H7 (cell line): ENCODE data around the gene MAN1C1. TPM values are rescaled to one million over a fixed set of nuclear protein-coding genes. Genes with fewer than 3 reads are reported as not detected.
"Not testable (repeated sequence)": the region's sequence is repeated elsewhere in the genome, so short reads cannot be mapped to it uniquely, and the experiment has no call there.

Experiments used
- DNase-seq: peaks from one replicate; pipeline ENCODE4 v3.0.0; 2012
- H3K27me3 ChIP-seq: 2 replicates; pipeline ENCODE4 v1.6.0; 2011; ENCODE audit warnings: mild to moderate bottlenecking, low read length; ENCODE audit not compliant: control insufficient read depth, insufficient read depth
- H3K36me3 ChIP-seq: replicated peaks from 2 replicates; pipeline ENCODE4 v1.5.1; 2011; ENCODE audit warnings: low read length; ENCODE audit not compliant: control insufficient read depth, insufficient read depth
- H3K4me3 ChIP-seq: 2 replicates; pipeline ENCODE4 v1.5.1; 2011; ENCODE audit warnings: low read depth, mild to moderate bottlenecking, control low read depth, low read length, moderate library complexity; ENCODE audit not compliant: insufficient read depth
- total RNA-seq: library from RNA; depleted of rRNA; stranded (reverse); fragments of >200 nt; shearing (Covaris generic); gene quantifications from 2 replicates; pipeline ENCODE4 v1.2.3, GENCODE V29; 2014

MAN1C1 gene
- total RNA-seq, 1 experiment from 2014 or later, result 19.5 TPM

DNA sequence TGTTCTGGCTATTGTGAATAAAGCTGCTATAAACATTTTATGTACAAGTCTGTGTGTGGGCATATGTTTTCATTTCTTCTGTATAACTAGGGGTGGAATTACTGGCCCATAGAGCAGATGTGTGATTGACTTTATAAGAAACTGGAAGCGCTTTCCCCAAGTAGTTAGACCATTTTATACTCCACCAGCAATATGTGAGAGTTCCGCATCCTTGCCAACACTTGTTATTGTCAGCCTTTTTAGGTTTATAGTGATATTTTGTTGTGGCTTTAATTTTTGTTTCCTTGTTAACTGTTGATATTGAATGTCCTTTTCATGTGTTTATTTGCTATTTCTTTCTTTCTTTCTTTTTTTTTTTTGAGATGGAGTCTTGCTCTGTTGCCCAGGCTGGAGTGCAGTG is 9.4 kb downstream of the MAN1C1 start:
- H3K27me3 ChIP-seq, result no peaks in the 10 kb centered on the region
- no peak overlapping the region for H3K4me3 ChIP-seq
- no peak for DNase-seq
- H3K36me3 ChIP-seq, result no peaks in the 10 kb centered on the region

- no peaks in the 10 kb centered on the region for H3K36me3 ChIP-seq
- no peaks in the 10 kb centered on the region for H3K27me3 ChIP-seq
- DNase-seq, result no peak
- H3K4me3 ChIP-seq, result no peak overlapping the region
These were observed 12.3 kb downstream of the MAN1C1 start for GRCh38 chr1:25628741-25629421.

DNA sequence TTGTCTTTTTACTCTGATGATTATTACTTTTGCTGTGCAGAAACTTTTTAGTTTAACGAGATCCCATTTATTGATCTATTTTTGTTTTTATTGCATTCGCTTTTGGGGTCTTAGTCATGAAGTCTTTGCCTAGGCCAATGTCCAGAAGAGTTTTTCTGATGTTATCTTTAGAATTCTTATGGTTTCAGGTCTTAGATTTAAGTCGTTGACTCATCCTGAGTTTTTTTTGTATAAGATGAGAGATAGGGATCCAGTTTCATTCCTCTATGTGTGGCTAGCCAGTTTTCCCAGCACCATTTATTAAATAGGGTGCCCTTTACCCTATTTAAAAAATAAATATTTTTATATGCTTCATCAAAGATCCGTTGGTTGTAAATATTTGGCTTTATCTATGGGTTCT is 13.2 kb downstream of the MAN1C1 start:
- no peaks in the 10 kb centered on the region for H3K27me3 ChIP-seq
- no peak overlapping the region for H3K4me3 ChIP-seq
- no peaks in the 10 kb centered on the region for H3K36me3 ChIP-seq
- DNase-seq, result no peak

GRCh38 chr1:25631750-25632485 is 15.3 kb downstream of the MAN1C1 start:
- no peaks in the 10 kb centered on the region for H3K36me3 ChIP-seq
- no peaks in the 10 kb centered on the region for H3K27me3 ChIP-seq
- DNase-seq, result no peak
- H3K4me3 ChIP-seq, result no peak overlapping the region

DNA sequence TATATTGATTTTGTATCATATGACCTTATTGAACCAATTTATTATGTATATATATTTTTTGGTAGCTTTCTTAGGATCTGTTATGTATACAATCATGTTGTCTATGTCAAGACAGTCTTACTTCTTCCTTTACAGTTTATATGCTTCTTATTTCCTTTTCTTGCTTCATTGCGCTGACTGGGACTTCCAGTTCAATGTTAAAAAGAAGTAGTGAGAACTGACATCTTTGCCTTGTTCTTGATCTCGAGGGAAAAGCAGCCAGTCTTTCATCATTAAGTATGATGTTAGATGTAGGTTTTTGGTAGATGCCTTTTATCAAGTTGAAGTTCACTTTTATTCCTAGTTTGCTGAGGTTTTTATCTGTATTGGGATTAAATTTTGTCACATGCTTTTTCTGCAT is 17.5 kb downstream of the MAN1C1 start:
- H3K27me3 ChIP-seq, result no peaks in the 10 kb centered on the region
- no peak for DNase-seq
- H3K4me3 ChIP-seq, result no peak overlapping the region
- no peaks in the 10 kb centered on the region for H3K36me3 ChIP-seq

- Histone ChIP-seq H3K36me3 (no peaks in the 10 kb centered on the region), H3K4me3 (no peak overlapping the region), H3K27me3 (no peaks in the 10 kb centered on the region)
- DNase-seq, result no peak
These were observed 18.3 kb downstream of the MAN1C1 start for GRCh38 chr1:25634896-25635295.

GRCh38 chr1:25636141-25636540 is 19.6 kb downstream of the MAN1C1 start:
- not testable (repeated sequence) for H3K36me3 ChIP-seq, H3K27me3 ChIP-seq, DNase-seq, H3K4me3 ChIP-seq

DNA sequence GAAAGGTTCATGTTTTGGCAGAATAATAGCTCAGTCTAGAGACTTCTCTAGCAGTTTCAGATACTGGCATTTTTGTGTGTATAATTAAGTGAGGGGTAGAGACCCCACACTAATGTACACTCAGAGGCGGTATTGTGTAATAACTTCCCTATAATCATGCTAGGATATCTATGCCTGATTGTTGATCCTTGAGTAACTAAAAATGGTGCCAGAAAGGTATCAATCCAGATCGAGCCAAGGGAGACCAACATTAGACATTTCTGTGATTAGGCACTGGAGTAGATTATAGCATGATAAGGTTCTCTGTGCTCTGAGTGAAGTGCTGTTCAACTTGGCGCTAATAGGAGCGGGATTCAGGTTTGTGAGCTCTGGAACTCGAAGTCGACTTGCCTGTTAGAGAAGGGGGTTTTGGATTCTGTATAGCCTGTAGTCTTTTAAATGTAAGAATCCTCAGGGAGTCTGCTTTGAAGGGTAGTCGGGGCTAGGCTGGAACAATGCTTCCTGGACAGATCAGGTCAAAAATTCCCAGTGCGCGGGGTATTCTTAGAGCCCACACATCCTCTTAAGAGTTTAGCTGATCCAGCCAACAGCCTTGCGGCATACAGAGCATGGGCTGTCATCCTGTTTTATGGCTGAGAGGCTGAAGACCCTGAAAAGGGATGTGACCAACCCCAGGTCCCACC is 24.2 kb downstream of the MAN1C1 start:
- no peaks in the 10 kb centered on the region; the same call in 1 of the 2 replicates for H3K36me3 ChIP-seq
- no peak for DNase-seq

DNA sequence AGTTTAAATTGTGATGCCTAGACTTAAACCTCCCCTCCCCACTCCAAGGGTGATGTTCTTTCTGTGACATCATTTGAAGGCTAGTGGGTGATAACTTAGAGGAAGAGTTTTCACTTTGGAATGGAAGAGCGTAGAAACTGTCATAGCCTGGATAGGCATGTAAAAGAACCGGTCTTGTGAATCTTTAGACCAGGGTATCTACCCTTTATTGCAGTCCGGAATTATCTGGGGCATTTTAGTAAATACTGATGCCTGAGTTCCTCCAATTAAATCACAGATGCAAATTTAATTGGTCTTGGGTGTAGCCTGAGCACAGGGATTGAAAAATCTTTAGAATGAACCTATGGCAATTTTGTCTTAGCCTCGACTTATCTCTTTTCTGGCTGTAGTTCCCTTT is 24.7 kb downstream of the MAN1C1 start:
- Histone ChIP-seq H3K4me3 (no peak overlapping the region), H3K27me3 (no peaks in the 10 kb centered on the region; the same call in 1 of the 2 replicates), H3K36me3 (no peaks in the 10 kb centered on the region; the same call in 1 of the 2 replicates)
- no peak for DNase-seq

More for the DNA sequence above, 24.2 kb downstream of the MAN1C1 start:
- no peak overlapping the region for H3K4me3 ChIP-seq
- no peaks in the 10 kb centered on the region; the same call in 1 of the 2 replicates for H3K27me3 ChIP-seq

GRCh38 chr1:25641931-25642573 is 25.5 kb downstream of the MAN1C1 start:
- no peak for DNase-seq
- no peaks in the 10 kb centered on the region; the same call in 1 of the 2 replicates for H3K36me3 ChIP-seq
- no peaks in the 10 kb centered on the region; the same call in 1 of the 2 replicates for H3K27me3 ChIP-seq
- H3K4me3 ChIP-seq, result no peak overlapping the region

- Histone ChIP-seq H3K4me3 (no peak overlapping the region), H3K36me3 (no peaks in the 10 kb centered on the region; the same call in 1 of the 2 replicates), H3K27me3 (no peaks in the 10 kb centered on the region; the same call in 1 of the 2 replicates)
- DNase-seq, result no peak
These were observed 26.1 kb downstream of the MAN1C1 start for GRCh38 chr1:25642574-25643108.

DNA sequence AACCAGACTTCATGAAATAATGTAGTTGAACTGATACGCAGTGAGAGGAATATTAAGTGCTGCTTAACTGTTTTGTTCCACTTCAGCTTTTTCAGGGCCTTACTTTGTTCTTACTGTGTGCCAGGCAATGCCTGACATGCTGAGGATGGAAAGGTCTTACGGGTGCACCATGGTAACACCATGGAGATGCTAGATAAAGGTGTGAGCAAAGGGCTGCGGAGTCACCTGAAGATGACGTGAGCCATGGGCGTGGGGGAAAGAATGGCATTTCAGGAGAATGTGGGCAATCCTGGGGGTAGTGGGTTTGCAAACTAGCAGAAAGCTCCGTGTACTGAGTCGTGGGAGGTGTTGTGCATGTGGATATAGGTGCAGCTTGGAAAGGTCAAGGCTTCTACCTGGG is 27.3 kb downstream of the MAN1C1 start:
- no peak overlapping the region for H3K4me3 ChIP-seq
- H3K27me3 ChIP-seq, result no peaks in the 10 kb centered on the region; the same call in 1 of the 2 replicates
- DNase-seq, result no peak
- no peaks in the 10 kb centered on the region; the same call in 1 of the 2 replicates for H3K36me3 ChIP-seq

- Histone ChIP-seq H3K4me3 (no peak overlapping the region), H3K27me3 (no peaks in the 10 kb centered on the region; the same call in 1 of the 2 replicates), H3K36me3 (no peaks in the 10 kb centered on the region; the same call in 1 of the 2 replicates)
- no peak for DNase-seq
These were observed 28.4 kb downstream of the MAN1C1 start for GRCh38 chr1:25644962-25645361.
